ENCODE measurements around the gene DHRS3.

DHRS3 gene

DNA sequence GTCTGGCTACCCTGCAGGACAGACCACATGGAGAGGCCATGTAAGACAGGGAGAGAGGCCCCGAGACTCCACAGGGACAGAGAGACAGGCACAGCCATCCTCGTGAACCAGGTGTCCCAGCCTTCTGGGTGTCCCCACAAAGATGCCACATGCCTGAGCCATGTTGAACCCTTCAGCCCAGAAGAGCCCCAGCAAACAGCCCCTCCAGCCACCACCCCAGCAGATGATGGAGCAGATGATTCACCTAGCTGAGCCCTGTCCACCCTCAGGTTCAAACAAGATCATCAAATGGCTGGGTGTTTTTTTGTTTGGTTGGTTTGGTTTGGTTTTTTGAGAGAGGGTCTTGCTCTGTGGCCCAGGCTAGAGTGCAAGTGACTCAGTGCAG lies 78.7 kb downstream of the DHRS3 start:
- TF ChIP-seq, protein P1, sequence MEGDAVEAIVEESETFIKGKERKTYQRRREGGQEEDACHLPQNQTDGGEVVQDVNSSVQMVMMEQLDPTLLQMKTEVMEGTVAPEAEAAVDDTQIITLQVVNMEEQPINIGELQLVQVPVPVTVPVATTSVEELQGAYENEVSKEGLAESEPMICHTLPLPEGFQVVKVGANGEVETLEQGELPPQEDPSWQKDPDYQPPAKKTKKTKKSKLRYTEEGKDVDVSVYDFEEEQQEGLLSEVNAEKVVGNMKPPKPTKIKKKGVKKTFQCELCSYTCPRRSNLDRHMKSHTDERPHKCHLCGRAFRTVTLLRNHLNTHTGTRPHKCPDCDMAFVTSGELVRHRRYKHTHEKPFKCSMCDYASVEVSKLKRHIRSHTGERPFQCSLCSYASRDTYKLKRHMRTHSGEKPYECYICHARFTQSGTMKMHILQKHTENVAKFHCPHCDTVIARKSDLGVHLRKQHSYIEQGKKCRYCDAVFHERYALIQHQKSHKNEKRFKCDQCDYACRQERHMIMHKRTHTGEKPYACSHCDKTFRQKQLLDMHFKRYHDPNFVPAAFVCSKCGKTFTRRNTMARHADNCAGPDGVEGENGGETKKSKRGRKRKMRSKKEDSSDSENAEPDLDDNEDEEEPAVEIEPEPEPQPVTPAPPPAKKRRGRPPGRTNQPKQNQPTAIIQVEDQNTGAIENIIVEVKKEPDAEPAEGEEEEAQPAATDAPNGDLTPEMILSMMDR (IDR thresholded peaks at IDR 0.05), result no peak

GRCh38 chr1:12537906-12538461 lies 80.0 kb downstream of the DHRS3 start:
- TF ChIP-seq, protein P1 (IDR thresholded peaks at IDR 0.05), result no peak

- TF ChIP-seq, protein P1 (IDR thresholded peaks at IDR 0.05), result no peak
Measured at GRCh38 chr1:12537294-12537693, 80.7 kb downstream of the DHRS3 start.

- TF ChIP-seq, protein P1 (IDR thresholded peaks at IDR 0.05), result no peak
Measured at GRCh38 chr1:12536023-12536639, 81.9 kb downstream of the DHRS3 start.

GRCh38 chr1:12532405-12533315 lies 85.3 kb downstream of the DHRS3 start:
- TF ChIP-seq, protein P1 (IDR thresholded peaks at IDR 0.05), result no peak

DNA sequence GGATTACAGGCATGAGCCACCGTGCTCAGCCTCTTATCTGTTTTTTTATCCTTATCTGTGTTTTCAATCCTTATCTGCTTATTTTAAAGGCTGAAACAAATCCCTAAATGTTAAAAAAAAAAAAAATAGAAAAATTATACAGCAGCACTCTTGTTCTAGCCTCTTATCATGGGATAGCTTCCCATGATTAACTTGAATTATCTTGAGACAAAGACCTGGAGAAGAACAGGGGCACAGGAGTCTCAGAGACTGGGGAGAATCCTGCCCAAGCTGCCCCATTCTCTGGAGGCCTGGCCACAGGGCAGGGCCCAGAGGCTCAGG lies 86.9 kb downstream of the DHRS3 start:
- TF ChIP-seq, protein P1 (IDR thresholded peaks at IDR 0.05), result no peak

DNA sequence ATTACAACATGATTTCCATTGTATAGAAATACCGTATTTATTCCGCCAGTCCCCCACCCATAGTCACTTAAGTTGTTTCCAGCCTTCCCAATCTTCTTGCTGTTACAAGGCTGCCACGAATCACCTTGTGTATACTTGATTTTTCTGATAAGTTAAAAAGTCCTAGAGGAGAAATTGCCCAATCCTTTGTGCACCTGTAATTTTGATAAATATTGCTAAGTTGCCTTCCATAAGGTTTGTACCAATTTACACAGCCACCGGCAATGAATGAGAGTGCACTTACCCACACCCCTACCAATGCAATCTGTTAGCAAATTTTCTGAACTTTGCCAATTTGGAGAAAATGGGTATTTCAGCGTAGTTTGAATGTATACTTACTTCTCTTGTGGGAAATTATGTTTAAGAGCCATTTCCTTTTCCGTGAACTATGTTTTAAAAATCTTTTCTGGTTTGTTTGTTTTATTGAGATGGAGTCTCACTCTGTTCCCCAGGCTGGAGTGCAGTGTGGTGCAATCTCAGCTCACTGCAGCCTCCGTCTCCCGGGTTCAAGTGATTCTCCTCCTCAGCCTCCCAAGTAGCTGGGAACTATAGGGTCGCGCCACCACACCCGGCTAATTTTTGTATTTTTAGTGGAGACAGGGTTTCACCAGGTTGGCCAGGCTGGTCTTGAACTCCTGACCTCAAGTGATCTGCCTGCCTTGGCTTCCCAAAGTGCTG lies 87.4 kb downstream of the DHRS3 start:
- TF ChIP-seq, protein P1 (IDR thresholded peaks at IDR 0.05), result no peak

Measured in LNCAP (cell line).